Glomerular visceral epithelial cell (primary cell): ENCODE measurements around the gene GABPB2.

Experiments
- DNase-seq: peaks from one replicate; pipeline ENCODE4 v3.0.0-alpha.2; 2016; ENCODE audit errors: extremely low spot score

Gene GABPB2

DNA sequence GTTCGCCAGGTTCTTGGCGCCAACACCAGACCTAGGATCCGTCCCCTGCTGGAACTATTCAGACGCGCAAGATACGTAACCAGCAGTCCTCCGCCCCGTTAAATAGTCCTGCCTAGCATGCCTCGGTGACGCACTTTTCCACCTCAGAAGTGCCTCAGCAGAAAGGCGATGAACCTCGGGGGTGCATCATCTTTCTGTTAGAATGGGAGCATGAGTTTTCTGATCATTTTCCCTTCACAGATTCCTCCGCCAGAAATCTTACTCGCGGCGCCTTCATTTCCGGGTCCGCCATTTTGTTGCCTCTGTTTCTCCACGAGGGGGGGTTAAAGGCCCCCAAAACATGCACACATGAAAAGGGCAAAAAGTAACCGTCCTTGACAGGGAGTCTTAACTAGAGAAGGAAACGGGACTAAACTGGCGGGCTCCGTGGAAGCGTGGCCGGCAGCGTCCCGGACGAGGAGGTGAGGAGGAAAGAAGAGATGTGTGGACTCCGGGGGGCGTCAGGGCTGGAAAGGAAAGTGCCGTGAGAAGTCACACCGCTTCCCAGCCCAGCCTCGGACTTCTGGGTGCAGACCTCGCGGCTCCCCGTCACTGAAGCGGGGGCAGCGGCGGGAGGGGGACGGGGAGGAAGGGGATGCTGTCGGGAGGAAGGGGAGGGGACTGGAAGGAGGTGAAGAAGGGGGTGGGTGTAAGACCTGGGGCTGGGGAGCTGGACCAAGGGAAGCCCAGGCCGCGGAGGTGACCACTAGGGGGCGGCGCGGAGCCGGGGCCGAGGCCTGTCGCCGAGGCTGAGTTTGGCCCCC, at the start of gene GABPB2:
Gene GABPB2 (plus strand): TSS at position 288 of the 803 bp plus-strand sequence. CDS start 17,429 bp downstream, outside the sequence.
- peak; percentile 92 for DNase-seq

DNA sequence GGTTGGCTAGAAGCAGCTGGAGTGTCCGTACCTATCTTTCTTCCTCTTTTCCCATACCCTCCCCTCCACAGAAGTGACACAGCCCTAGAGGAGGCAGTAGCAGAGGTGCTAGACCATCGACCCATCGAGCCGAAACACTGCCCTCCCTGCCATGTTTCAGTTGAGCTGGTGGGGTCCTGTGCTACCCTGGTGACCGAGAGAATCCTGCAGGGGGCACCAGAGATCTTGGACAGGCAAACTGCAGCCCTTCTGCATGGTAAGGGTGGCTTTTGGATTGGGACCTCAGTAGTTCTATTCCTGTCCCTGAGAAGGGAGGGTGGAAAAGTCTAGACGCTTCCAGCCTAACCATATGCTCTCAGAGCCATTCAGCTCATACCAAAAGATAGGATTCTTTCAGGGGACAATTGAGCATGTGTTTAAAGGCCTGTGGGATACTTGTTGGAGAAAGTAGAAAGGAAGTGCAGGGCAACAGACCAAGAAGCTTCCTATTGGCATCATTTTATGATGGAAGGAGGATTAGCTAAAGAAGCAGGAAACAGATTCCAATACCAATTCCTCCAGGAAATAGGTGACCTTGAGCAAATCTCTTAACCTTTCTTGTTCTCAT, 45.9 kb upstream of the GABPB2 start:
- DNase-seq = peak; percentile 69

DNA sequence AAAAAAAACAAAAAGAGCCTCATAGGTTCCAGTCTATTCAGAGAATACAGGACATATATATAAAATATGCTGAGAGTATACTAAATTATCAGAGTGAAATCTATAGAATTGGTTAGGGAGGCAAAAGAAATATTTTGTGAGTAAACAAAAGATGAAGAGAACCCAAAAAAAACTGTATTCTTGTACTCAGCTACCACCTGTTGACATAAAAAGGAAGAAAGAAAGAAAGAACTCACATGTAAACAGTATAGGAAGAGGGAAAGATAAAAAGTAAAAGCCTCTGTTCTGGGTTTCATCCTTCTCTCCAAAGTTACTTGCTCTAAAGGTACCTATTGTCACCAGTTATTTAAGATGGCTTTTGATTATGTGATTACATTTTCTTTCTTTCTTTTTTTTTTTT, 44.1 kb upstream of the GABPB2 start:
- DNase-seq = no peak

DNA sequence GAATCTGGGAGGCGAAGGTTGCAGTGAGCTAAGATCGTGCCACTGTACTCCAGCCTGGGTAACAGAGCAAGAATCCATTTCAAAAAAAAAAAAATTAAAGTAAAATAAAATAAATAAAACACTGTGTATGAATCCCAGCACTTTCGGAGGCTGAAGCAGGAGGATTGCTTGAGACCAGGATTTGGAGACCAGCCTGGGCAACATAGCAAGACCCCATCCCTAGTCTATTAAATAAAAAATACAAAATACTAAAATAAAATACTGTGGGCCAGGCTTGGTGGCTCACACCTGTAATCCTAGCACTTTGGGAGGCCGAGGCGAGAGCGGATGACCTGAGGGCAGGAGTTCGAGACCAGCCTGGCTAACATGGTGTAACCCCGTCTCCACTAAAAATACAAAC, 38.4 kb upstream of the GABPB2 start:
- no peak for DNase-seq

DNA sequence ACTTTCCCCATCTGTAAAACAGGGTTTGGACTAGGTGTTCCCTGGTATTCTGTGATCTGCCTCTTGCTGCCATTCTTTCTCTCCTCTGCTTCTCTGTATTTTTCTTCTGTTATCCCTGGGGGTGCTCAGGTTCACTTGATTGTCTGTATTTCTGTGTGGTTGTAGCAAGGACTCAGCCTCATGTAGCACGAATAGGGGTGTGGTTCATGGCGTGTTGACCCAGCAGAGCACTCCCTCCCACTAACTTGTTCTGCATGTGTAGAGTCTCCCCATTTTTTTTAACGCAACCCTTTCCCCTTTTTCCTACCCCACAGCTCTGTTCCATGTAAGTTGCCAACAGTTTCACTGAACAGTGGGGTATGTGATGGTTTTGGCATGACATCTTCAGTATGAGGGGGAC, 35.4 kb upstream of the GABPB2 start:
- DNase-seq = no peak

DNA sequence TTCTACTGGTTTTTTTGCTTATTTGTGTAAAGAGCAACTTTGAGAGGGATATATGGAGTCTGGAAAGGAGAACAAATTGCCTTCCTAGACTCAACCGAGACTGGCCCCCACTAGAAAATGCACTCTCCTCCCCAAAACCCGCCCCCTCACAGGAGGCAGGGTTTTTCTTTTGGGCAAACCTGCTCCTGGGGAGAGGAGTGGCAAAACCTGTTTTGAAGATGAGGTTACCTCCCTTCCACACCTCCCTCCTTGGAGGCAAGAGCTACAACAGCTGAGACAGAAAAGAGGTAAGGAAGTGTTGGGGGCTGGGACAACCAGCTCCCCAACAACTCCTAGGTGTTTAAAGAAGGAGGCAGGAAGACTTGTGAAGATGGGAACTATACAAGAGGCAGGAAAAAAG, 34.2 kb upstream of the GABPB2 start, which contains the start of gene BNIPL:
Gene BNIPL (plus strand): TSS at position 231 of the 400 bp plus-strand sequence. CDS start 140 bp downstream, at position 371.
- DNase-seq = no peak

DNA sequence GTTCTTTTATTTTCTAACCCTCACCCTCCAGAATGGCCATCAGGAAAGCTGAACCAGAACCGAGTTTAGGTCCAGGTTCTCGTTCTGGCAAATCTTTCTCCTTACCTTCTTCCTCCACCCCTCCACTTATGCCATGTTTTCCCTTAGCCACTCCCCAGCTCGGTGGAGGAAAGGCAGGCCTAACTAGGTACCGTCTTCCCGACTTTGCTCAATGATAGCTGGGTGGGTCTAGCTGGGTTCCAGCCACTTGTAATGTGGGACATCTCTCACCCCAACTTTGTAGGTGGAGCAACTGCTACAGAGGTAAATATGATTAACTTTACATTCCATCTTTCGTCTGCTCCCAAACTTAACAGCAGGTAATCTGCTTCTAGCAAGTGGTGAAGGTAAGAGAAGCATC, 33.5 kb upstream of the GABPB2 start:
- DNase-seq = no peak

DNA sequence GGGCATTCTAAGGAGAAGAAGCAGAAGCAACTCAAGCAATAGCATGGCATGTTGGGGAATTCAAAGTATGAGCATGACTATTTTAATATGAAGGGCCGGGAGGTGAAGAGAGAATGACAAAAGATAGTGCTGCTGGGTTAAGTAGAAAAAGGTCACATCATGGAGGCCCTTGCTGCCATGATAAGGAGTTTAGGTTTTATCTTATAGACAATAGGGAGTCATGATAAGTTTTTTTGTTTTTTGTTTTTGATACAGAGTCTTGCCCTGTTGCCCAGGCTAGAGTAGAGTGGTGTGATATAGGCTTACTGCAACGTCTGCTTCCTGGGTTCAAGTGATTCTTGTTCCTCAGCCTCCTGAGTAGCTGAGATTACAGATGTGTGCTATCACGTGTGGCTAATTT, 31.0 kb upstream of the GABPB2 start:
- DNase-seq = no peak

DNA sequence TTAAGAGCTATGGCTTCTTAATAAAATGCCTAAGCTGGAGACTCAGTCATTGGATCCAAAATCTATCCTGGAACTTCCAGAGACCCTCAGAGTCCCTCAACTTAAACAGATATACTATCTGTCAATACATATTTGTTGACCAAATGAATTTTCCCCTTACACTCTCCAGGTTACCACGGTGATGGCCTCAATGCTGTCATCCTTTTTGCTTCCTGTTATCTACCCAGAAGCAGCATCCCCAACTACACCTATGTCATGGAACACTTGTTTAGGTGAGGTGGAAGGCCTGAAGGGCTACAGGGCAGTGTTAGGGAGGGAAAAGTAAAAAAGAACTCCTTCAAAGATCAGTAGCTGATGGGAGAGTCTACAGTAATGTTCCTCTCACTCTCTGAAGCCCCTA, 27.4 kb upstream of the GABPB2 start:
- no peak for DNase-seq

DNA sequence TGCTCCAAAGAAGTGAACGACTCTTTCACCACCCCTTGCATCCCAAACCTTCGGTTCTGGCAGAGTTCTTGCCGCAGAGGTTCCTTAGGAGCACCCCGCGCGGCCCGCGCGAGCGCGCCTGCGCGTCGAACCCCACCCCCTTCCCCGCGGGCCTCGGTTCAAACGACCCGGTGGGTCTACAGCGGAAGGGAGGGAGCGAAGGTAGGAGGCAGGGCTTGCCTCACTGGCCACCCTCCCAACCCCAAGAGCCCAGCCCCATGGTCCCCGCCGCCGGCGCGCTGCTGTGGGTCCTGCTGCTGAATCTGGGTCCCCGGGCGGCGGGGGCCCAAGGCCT, 23.0 kb upstream of the GABPB2 start, which contains the start of gene C1orf56:
Gene C1orf56 (plus strand): TSS at position 161 of the 334 bp plus-strand sequence. CDS start 97 bp downstream, at position 258.
- peak; percentile 63 for DNase-seq

DNA sequence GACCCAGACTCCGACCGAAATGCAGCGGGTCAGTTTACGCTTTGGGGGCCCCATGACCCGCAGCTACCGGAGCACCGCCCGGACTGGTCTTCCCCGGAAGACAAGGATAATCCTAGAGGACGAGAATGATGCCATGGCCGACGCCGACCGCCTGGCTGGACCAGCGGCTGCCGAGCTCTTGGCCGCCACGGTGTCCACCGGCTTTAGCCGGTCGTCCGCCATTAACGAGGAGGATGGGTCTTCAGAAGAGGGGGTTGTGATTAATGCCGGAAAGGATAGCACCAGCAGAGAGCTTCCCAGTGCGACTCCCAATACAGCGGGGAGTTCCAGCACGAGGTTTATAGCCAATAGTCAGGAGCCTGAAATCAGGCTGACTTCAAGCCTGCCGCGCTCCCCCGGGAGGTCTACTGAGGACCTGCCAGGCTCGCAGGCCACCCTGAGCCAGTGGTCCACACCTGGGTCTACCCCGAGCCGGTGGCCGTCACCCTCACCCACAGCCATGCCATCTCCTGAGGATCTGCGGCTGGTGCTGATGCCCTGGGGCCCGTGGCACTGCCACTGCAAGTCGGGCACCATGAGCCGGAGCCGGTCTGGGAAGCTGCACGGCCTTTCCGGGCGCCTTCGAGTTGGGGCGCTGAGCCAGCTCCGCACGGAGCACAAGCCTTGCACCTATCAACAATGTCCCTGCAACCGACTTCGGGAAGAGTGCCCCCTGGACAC, 22.5 kb upstream of the GABPB2 start:
- DNase-seq = peak; percentile 58

DNA sequence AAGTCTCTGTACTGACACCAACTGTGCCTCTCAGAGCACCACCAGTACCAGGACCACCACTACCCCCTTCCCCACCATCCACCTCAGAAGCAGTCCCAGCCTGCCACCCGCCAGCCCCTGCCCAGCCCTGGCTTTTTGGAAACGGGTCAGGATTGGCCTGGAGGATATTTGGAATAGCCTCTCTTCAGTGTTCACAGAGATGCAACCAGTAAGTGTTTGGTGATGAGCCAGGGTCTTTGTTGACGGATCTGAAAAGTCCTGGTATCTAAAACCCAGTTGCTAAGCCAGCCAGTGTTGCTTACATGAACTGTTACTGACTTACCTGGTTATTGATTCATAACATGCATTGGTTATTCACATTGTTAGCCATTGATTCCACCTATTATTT, 21.9 kb upstream of the GABPB2 start:
- no peak for DNase-seq

DNA sequence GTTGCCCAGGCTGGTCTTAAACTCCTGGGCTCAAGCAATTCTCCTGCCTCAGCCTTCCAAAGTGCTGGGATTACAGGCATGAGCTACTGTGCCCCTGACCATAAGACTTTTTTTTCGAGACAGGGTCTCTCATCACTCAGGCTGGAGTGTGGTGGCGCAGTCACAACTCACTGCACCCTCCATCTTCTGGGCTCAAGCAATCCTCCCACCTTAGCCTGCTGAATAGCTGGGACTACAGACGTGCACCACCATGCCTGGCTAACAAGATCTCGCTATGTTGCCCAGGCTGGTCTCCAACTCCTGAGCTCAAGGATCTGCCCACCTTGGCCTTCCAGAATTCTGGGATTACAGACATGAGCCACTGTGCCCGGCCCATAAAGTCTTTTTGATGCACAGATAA, 21.1 kb upstream of the GABPB2 start:
- no peak for DNase-seq

DNA sequence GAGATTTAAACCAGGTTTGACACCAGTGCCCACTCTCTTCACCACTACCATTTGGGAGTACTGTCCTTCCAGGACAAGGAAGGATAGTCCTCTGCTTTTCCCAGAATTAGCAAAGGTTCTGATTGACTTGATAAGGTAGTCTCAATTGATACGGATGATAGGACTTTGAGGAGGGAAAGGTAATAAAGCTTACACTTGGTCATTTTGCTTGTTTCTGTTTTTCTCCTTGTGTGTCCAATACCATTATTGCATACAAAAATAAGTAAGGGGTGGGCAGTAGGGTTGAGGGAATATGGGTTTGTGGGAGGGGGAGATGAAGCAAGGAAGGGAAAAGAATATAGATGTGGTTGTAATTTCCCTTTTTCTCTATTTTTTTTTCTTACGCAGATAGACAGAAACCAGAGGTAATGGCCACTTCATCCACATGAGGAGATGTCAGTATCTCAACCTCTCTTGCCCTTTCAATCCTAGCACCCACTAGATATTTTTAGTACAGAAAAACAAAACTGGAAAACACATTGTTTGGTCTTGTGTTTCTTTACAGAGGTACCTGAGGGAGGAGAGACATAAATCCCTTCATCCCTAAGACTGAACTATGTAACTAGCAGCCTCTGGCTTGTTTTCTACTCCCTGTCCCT, 20.4 kb upstream of the GABPB2 start:
- no peak for DNase-seq

DNA sequence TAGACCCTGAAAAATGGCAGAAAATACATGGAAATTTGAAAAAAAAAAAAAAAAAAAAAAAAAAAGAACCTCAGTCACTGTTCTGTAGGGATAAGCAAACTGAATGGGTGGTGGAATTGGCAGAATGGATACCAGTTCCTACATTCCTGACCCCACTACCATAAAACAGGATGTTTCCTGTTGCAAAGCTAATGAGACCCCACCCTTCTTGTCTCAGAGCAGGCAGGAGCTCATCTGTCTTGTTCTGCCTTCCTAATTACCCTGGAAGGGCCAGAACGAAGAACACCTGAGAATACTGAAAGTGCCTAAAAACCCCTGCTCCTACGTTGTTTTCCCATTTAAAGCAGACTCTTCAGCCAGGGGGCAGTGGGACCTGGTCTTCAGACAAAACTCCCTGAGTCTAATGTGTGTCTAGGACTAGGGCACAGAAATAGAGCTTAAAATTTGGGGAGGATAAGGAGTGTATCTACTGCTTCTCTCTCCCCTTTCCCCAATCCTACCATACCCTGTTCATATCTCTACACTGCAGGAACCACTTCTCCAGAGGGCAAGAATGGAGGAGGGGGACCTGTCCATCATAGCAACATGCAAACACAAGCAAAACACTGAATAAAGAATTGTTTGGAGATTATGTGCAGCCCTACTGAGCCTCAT, 19.1 kb upstream of the GABPB2 start:
- no peak for DNase-seq

DNA sequence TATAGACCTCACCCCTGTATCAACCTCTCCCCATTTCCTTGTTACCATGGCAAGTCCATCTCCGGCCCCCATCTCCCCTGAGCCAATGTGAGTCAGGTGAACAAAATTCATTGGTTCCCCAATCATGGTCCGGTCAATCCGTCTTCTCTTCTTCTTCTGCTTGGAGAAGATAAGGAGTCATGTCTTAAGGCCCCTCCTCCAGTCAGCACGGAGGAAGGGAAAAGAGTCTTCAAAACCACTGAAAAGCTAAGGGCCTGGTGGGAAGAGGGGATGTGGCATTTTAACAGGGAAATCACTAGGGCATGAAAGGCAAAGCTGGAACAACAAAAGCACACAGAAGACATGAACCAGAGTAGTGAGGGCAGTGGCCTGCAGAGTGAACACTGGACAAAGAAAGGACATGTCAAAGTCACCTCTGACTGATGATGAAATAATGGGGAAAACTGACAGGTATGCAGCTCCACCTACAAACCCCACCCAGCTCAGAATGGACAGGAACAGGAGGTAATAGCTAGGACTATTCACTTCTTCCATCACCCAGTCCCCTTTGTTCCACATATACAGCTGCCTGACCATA, 15.5 kb upstream of the GABPB2 start:
- no peak for DNase-seq

DNA sequence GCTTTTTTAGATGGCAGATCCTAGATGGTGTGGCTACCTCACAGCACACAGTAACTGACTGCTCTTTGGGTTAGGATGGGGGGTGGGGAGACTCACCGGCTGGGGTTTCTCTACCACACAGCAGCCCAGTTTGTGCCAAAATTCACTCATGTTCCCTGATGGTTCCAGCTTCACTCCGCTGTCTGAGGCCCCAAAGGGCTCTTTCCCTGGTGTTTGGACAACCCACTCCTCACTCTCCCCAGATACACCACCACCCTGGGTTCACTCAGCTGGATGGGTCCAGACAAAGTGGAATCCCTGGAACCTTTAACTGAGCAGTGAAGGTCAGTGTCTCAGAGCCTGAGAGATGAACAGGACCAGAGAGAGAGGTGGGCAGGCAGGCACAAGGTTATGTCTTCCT, 15.0 kb upstream of the GABPB2 start:
- no peak for DNase-seq

DNA sequence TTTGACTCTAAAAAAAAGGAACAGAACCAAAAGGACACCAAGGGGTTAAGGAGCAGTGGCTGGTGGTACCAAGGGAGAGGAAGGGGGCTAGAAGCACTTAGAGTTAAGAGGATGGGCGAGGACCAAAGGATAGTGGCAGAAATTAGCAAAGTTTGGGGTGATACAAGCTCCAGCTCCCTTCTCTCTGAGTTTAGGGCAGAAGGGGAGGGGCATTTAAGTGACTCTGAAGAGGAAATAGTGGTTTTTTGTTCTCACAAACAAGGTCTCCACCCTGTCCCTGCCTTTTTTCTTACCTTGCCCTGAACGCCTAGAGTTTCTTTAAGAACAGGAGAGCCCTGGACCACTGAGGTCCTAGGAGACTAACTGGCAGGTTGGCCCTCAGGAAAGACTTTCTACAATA, 14.4 kb upstream of the GABPB2 start:
- DNase-seq = no peak

DNA sequence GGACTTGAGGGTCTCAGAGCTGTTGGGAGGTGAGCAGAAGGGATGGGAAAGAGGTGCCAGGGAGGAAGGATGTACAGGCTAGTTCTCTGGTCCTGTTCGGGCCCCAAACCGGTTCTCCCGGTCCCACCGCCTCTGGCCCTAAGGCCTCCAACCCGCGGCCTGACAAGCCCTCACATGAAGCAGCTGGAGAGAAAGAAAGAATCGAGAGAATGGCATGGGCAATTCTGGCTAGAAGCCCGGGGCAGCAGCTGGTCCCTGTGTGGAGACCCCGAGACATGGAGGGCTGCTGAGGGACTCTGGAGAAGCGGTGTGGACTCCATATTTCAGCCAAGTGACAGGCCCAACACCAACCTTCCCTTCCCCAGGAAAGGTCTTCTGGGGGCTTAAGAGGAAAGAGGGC, 11.9 kb upstream of the GABPB2 start:
- DNase-seq = peak; percentile 18

DNA sequence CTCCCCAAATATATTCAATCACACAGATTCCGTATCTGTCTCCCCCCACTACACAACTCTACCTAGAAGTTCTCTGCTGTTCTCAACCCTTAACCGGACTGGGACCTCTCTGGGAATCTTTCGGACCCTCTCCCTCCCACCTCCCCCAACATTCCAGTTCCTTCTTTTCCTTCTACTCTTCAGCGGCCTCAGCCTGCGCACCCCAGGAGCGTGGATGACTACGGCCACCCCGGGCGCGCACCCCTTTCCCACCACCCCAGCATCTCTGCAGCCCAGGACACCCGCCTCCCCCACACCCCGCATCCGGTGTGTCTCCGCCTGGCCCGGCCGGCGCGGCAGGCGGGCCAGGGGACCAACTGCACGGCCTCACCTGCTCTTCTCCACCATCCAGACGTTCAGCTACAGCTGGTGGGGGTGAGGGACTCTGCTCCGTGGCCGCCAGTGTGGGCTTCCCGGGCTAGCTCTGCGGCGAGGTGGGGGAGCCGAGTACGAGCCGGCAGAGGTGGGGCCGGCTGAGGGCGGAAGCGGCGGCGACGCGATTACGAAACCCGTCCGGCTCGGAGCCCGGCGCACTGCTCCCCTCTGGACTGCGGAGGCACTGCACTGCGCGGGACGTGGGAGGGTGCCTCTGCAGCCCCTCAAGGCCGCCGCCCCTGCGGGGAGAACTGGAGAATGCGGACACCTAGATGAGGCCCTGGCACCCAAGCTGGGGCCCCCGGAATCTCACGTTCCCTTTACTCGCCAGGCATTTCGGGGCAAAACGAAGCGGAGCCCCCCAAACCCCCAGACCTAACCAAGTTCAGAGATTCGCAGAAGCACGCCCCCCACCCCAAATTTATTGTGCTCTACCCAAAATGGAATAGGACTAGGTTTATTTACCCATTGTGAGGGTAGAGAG, 11.2 kb upstream of the GABPB2 start, which contains the start of gene CDC42SE1:
Gene CDC42SE1 (minus strand): TSS at position 514 of the 898 bp plus-strand sequence. CDS start 3,892 bp downstream, outside the sequence.
- peak; percentile 89 for DNase-seq
